GM19035 (cell line): ENCODE results near the gene HPDL.
A peak's percentile ranks its signal among the peaks of the same experiment; 100 is the strongest.

ENCODE experiments used
- ATAC-seq: cut with Tn5 transposase; IDR thresholded peaks from one replicate; pipeline ENCODE4 v1.9.1; 2021; ENCODE audit not compliant: unreplicated experiment

HPDL gene

GRCh38 chr1:45322486-45323040 is 4.1 kb upstream of the HPDL start:
- no peak for ATAC-seq

DNA sequence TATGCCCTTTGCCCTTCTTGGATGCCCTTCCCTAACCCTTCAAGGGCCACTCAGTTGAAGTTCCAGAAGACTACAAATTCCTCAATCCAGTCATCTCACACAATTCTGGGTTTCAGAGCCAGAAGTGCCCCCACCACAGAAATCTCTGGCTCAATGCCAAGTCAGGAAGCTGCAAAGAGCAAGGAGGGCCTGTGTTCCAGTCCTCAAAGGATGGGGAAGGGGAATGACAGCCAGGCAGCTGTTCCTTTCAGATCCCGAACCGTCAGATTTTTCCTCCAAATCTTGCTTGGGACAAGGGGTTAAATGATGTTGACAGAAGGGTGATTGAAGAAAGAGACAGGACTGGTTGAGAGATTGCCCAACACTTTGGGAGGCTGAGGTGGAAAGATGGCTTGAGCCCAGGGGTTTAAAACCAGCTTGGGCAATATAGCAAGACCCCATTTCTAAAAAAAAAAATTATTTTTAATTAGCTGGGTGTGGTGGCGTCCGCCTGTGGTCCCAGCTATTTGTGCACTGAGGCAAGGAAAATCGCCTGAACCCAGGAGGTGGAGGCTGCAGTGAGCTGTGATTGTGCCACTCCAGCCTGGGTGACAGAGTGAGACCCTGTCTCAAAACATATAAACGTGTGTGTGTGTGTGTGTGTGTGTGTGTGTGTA is 716 bp upstream of the HPDL start:
- ATAC-seq, result no peak

- no peak for ATAC-seq
Measured at GRCh38 chr1:45327644-45328515, 1.2 kb downstream of the HPDL start.

GRCh38 chr1:45328680-45329079 is 2.0 kb downstream of the HPDL start:
- ATAC-seq, result no peak

- ATAC-seq, result no peak
Measured at GRCh38 chr1:45329445-45329844, 2.8 kb downstream of the HPDL start.

DNA sequence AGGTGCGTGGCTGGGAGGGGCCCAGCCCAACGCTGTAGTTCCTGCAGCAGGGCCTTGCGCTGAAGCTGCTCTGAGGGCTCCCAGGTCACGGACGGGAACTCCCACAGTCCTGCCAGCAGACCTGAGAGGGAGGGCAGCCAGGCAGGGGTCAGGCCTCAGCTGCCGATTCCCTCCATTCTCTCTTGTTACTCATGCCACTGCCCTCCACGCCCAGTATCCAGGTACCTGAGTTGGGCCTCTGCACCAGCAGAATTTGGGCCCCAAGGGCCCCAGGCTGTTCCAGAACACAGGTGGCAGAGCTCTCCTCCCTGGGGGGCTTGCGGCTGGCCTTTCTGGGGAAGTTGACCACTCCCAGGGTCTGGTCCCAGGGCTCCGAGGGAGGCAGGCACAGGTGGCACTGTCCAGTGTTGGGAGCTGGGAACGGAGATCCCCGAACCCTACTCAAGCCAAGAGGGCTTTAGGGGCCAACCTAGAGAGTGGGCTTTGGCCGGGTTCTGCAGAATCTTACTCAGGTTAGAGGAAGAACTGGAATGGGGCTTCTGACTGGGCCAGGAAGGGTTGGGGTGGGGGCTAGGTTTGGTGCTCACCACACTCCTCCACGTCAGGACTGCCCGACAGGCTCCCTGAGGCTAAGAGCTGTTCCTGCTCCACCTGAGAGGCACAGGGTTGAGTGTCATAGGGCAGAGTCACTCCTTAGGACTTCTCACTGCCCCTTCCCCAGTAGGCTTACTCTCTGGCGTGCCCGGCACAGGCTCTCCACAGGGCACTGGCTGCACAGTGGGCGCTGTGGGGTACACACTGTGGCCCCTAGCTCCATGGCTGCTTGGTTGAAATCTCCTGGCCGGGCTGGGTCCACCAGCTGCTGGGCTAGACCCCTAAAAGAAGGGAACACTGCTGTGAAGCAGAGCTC is 5.0 kb downstream of the HPDL start:
- ATAC-seq, result no peak

DNA sequence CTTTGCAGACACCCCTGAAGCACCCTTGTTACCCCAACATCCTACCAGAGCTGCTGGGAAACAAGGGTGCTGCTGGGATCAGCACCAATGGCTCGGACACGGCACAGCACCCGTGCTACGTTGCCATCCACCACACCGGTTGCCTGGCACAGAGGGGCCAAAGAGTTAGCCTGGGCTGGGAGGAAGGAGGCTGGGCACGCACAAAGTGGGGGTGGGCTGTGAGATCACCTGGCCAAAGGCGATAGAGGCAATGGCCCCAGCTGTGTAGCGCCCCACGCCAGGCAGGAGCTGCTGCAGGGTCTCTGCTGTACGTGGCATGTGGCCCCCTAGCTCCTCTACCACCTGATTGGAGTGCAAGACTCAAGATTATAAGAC is 5.6 kb downstream of the HPDL start:
- no peak for ATAC-seq

GRCh38 chr1:45334308-45335245 is 7.9 kb downstream of the HPDL start:
- no peak for ATAC-seq

- ATAC-seq, result no peak
Measured at GRCh38 chr1:45335855-45336324, 9.2 kb downstream of the HPDL start.

GRCh38 chr1:45337630-45338325 is 11.1 kb downstream of the HPDL start:
- ATAC-seq, result no peak

DNA sequence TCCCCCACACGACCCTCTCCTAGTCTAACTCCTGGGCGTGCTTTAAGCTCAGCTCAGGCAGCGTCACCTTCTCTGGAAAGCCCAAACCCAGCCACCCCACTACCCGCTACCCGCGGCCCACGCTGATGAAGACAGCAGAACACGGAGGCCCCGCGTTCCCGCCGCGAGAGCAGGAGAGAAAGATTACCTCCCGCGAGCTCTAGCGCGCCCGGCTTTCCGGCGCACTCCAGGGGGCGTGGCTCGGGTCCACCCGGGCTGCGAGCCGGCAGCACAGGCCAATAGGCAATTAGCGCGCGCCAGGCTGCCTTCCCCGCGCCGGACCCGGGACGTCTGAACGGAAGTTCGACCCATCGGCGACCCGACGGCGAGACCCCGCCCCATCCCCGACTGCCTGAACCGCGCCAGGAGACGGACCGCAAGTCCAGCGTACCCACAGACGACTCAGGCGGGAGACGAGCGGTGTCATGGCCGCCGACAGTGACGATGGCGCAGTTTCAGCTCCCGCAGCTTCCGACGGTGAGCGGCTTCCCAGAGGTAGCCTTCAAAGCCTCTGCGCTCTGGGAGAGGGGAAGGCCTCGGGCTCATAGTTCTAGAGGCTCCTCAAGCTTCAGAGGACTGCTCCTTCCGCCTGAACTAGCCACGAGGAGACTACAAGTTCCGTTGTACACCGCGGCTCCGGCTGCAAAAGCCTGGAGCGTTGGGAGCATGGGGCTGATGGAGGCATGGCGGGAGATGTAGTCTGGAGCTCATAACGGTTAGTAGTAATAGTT is 13.3 kb downstream of the HPDL start, which contains the start of the genes MUTYH and TOE1:
Gene MUTYH (minus strand): TSS at position 652 of the 770 bp plus-strand sequence. CDS start 5,935 bp downstream, outside the sequence.
Gene TOE1 (plus strand): TSS at position 382 of the 770 bp plus-strand sequence. CDS start 83 bp downstream, at position 465.
- ATAC-seq, result peak; percentile 82

DNA sequence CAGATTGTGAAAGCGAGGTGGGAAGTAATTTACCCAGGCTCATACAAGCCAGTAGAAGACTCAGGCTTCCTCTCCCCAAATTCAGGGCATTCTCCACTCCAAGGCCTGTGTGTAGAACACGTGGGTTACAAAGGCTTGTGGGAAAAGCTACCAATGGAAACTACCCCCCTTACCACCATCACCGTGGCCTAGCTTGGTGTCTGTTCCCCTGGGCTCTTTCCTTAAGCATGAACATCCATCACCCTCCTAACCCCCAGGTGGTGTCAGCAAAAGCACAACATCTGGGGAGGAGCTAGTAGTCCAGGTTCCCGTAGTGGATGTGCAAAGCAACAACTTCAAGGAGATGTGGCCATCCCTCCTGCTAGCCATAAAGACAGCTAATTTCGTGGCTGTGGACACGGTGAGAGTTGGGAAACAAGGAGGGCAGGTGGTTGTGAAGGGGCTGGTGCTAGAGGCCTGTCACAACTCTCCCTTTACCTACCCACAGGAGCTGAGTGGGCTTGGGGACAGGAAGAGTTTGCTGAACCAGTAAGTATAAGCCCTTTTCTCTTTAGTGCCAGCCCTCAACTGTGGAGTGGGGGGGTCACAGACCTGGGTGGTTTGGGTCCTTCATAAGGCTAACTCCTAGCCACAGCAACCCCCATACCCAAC is 14.2 kb downstream of the HPDL start:
- no peak for ATAC-seq

DNA sequence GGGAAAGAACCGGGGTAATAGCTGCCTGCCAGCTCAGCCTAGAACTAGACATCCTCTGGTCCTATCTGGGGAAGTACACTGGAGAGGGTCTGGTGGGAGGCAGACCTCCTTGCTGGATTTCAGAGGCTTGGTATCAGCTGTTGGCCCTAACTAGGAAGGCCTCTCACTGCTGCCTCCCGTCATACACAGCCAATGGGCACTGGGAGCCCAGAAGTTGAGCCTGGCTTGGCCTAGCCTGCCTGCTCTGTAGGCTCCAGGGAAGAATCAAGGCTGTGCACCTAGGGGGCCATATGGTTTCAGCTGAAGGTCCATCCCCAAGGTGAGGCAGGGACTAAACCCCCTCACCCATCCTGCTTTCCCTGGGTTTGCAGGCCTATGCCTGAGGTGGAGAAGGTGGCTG is 17.8 kb downstream of the HPDL start:
- no peak for ATAC-seq

- no peak for ATAC-seq
Measured at GRCh38 chr1:45345014-45345413, 18.3 kb downstream of the HPDL start.

DNA sequence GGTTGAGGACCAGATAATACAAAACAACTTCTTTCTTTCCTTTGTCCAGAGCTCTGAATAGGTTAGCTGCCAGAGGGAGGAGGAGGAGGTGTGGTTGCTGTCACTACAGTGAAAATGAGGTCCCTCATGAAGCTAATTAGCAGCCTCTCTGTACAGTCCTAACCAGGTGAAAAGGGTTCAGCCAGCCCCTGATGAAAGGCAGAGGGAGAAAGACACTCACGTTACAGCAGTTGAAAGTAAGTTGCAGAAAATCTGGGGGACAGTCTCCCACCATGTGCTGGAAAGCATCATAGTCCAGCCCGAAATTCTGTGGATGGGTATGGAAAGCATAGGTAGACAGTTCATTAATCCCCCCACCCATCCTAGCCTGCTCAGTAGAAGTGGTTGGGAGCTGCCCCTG is 19.8 kb downstream of the HPDL start:
- ATAC-seq, result no peak

DNA sequence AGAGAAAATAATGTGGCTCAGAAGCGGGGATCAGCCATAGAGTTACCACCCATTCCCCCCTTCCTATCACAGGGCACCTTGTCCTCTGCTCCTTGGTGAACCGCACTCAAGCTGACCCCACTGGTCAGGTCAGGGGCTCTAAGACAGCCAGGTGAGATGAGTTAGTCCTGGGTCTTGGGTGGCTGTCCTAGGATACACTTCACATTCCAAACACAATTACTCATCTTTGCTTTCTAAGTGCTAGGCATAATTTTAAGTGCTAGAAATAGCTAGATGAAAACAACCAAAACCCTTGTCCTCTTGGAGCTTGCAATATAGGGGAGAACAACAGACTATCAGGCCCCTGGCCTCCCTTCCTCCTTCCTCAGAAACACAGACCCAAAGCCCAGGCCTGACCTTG is 21.3 kb downstream of the HPDL start:
- no peak for ATAC-seq

DNA sequence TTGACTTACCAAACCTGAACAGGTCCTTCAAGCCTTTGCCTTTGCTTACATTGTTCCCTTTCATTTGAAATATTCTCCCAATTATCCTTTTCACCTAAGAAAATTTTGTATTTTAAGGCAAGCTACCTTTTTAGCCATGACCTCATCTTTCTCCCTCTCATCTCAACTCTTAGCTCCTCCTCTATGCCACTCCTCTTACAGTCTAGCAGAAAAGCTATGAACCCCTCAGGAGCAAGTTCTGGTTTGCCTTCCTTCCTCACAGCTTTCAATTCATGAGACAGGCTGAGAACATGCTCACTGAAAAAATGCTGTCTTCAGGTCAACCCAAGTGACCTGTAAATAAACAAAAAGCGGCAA is 21.9 kb downstream of the HPDL start:
- no peak for ATAC-seq
